ENCODE results near the gene SMTNL2.

GRCh38 chr17:4555873-4556759, 28.2 kb upstream of the SMTNL2 start:
- no peak for TF ChIP-seq CTCF (IDR thresholded peaks at IDR 0.05; ENCODE audit: low read depth, low read length, poor library complexity, severe bottlenecking)
- no peak for TF ChIP-seq EZH2phosphoT487 (IDR thresholded peaks at IDR 0.05; ENCODE audit: borderline replicate concordance, low read length)

Data from DOHH2 (cell line).